Activated T-helper 1 cell treated with anti-CD3 and anti-CD28 coated beads, Interleukin-12 subunit alpha, Interleukin-12 subunit beta, Interleukin-2, Interleukin-4 antibody, amounts not matched to agents 30 ng/mL and 10 ng/mL and 1 ng/mL, durations not matched to agents 14 hours and 24 hours and 36 hours (primary cell): ENCODE data around the gene CORO7. TPM values are rescaled to one million over a fixed set of nuclear protein-coding genes. Genes with fewer than 3 reads are reported as not detected.

ENCODE experiments used
- DNase-seq: peaks from one replicate; pipeline ENCODE4 v3.0.0; 2021; ENCODE audit warnings: low spot score
- H3K27ac Mint-ChIP-seq: one replicate; pipeline ENCODE4 v1.8.0; 2021; ENCODE audit warnings: mild to moderate bottlenecking, mixed read lengths
- H3K27me3 Mint-ChIP-seq: one replicate; pipeline ENCODE4 v1.8.0; 2022; ENCODE audit warnings: mild to moderate bottlenecking, moderate library complexity, mixed read lengths; ENCODE audit not compliant: insufficient read depth
- H3K36me3 Mint-ChIP-seq: one replicate; pipeline ENCODE4 v1.8.0; 2021; ENCODE audit warnings: low read depth, mixed read lengths
- H3K4me1 Mint-ChIP-seq: one replicate; pipeline ENCODE4 v1.8.0; 2021; ENCODE audit warnings: low read depth, mixed read lengths
- H3K4me3 Mint-ChIP-seq: one replicate; pipeline ENCODE4 v1.8.0; 2021; ENCODE audit warnings: mild to moderate bottlenecking, moderate library complexity, mixed read lengths
- H3K9me3 Mint-ChIP-seq: one replicate; pipeline ENCODE4 v1.8.0; 2021; ENCODE audit warnings: mixed read lengths
- intact Hi-C: fragments of 100-400 bp; cut with micrococcal nuclease; formaldehyde crosslinking; loops from one replicate; pipeline ENCODE4 v1.15.1; 2024
- total RNA-seq: library from RNA; stranded (reverse); gene quantifications from 2 replicates; pipeline ENCODE4 v1.2.3, GENCODE V29; 2022

CORO7 gene
- total RNA-seq, 1 donor from 2014 or later, result 87.9 TPM

DNA sequence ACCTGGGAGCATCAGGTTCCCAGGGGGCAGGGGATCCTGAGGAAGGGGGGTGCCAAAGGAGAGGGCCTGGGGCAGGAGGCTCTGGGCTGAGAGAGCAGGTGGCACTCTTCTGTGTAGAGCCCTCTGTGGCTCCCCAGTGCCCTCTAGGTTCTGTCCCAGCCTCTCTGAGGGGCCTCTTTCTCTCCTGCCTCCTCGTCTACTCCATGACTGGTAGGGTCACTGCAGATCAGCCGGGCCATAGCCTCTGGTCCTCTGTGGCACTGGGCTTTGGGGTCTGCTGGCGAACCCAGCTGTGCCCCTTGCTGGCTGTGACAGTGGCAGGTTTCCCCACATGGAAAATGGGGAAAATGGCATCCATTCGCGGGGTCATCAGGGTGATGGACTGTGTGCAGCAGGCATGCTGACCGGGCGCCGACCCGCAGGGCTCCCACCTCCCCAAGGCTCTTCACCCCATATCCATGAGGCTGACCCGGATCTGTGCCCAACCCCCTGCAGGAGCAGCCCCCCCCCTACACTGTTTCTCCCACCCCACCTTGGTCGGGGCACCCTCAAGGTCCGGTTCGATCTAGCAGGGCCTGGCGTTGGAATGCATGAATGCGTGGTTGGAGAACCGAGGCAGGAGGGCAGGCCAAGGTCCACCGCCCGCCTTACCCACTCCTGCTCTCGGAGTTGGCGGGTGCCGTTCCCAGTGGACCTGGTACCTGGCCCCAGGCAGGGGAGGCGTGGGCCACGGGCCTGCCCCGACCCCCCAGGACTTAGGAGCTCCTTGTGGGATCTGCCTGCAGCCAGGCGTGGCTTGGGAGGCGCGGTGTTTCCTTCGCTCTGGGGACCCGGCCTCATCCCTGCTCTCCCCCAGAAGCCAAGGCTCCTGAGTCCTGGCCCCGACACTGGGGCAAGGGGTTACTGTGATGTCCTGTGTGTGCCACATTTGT, 94.0 kb downstream of the CORO7 start:
- H3K9me3 Mint-ChIP-seq, result no peaks in the 10 kb centered on the region
- intact Hi-C loops, result no loop called here
- H3K27me3 Mint-ChIP-seq, result peaks cover 7% of the 10 kb centered on the region
- no peak overlapping the region for H3K4me3 Mint-ChIP-seq
- H3K36me3 Mint-ChIP-seq, result no peaks in the 10 kb centered on the region
- H3K4me1 Mint-ChIP-seq, result peaks cover 7% of the 10 kb centered on the region
- H3K27ac Mint-ChIP-seq, result no peak overlapping the region
- no peak for DNase-seq

DNA sequence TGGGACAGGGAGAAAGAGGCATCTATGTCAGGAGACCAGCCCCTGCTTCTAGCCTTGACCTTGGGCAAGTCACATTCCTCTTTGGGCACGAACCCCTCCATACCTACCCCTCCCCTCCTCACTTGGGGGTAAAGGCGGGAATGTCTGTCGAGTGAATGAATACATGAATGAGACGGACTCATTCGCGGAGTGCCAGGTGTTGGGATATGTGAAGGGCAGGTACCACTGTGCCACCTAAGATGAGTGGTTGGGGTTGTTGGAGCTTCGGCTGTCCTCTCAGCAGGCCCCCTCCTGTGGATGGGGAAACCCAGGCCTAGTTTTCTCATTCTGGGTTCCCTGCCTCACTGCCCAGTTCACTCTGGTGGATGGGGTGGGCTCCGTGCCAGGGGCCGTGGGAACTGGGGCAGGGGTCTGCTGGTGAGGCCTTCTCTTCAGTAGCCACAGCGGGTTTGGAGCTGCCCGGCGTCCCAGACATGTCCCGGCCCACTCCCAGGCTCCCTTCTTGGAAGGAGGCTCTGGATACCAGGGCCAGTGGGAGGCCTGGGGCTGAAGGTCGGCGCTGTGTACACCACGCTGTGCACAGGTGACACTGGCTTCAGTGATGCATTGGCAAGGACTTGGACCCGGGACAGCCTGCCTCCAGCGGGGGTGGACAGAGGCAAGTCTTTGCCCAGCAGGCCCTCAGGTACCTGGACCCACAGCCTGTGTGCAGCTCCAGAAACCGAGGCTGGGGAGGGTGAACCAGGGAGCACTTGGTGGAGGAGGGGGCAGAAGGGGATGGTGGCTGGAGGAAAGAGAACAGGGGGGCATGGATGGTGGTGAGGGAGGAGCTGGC, 94.9 kb downstream of the CORO7 start:
- H3K4me1 Mint-ChIP-seq, result peaks cover 7% of the 10 kb centered on the region
- no peaks in the 10 kb centered on the region for H3K36me3 Mint-ChIP-seq
- no peak overlapping the region for H3K4me3 Mint-ChIP-seq
- H3K27ac Mint-ChIP-seq, result no peak overlapping the region
- H3K9me3 Mint-ChIP-seq, result no peaks in the 10 kb centered on the region
- intact Hi-C loops, result no loop called here
- peaks cover 4% of the 10 kb centered on the region for H3K27me3 Mint-ChIP-seq
- no peak for DNase-seq

DNA sequence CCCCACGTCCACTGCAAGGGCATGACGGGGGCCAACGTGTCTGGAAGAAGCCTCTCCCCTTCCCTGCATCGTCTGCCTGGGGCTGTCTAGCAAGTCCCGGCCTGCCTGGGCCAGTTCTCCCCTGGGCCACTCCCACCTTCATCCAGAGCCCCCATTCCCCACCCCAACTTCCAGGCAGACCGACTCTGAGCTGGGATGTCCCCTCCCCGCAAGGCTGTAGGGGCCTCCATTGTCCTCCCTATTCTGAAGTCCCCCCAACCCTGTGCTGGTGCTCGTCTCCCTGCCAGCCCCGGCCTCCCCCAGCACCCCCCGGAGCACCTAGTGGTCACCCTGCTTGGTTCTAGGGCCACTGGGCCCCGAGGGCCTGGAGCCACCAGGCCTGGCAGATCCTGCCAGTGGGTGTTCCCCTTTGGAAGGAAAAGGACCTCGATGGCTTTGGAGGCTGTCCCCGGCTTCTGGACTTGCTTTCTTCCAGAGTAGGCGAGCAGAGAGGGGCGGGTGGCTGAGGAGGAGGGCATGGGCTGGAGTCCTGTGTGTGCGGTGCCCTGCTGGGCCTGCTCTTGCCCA, 95.7 kb downstream of the CORO7 start:
- Mint-ChIP-seq H3K9me3 (no peaks in the 10 kb centered on the region), H3K4me1 (peaks cover 7% of the 10 kb centered on the region), H3K27ac (no peak overlapping the region), H3K36me3 (no peaks in the 10 kb centered on the region), H3K27me3 (peaks cover 4% of the 10 kb centered on the region), H3K4me3 (no peak overlapping the region)
- no peak for DNase-seq
- intact Hi-C loops, result no loop called here

DNA sequence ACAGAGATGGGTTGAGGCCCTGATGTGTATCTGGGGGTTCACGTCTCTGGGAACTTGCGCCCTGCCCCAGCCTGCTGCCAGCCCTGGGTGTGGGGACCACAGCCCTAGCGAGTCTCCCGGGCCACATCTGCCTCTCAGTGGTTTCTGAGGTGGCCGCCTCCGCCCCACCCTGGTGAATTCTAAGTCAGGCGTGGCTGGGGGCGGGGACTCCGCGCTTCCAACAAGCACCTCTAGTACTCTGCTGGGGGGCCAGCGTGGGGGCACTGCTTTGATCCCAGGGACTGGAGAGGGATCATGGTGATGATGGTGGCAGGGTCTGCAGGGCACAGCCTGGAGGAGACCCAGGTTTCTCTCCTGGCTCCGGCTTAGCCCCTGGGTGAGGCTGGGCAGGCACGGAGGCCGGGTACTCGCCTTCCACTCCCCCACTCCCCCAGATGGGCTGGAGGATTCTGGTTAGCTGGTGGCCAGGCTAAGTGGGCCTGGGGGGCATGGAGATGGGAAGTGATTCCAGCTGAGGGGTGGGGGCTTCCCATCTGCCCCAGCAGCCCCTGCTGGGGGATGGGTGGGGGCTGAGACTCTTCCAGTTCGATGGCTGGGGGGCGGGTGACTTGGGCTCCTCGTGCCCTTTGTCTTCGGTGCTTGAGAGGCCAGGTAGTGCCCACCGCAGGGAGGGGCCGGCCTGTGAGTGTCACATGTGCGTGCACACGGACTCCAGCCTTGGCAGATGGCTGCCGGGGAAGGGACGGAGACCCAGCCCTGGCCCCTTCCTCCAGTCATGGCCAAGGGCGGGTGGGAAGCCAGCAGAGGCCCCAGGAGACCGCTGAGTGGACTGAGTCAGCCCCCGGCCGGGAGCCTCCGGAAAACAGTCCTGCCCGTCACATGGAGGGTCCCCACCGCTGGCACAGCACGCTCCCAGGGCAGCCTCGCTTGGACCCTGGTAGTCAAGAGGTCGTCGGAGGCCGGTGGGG, 96.7 kb downstream of the CORO7 start:
- peaks cover 10% of the 10 kb centered on the region for H3K4me1 Mint-ChIP-seq
- peak overlapping the region; percentile 22 for H3K4me3 Mint-ChIP-seq
- H3K27ac Mint-ChIP-seq, result no peak overlapping the region
- H3K27me3 Mint-ChIP-seq, result peaks cover 7% of the 10 kb centered on the region
- no peaks in the 10 kb centered on the region for H3K9me3 Mint-ChIP-seq
- H3K36me3 Mint-ChIP-seq, result no peaks in the 10 kb centered on the region
- DNase-seq, result peak; percentile 32
- intact Hi-C loops, result no loop called here

DNA sequence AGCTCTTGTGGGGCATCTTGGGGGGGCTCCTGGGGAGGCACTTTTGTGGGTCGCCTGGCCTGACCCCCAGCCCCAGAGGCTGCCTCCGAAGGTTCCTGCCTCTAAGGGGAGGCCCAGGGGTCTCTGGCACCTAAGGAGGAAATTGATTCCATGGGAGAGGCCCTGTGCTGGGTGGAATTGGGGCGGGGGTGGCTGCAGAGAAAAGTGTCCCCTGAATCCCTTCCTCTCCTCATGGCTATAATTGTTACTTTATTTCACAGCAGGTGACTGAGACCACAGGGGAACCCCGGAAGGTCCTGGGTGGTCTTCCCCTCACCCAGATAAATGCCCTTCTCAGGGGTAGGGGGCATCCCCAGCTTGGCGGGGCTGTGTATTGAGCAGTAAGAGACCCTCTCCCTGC, 97.4 kb downstream of the CORO7 start:
- no peaks in the 10 kb centered on the region for H3K9me3 Mint-ChIP-seq
- intact Hi-C loops, result no loop called here
- peak overlapping the region; percentile 22 for H3K4me3 Mint-ChIP-seq
- H3K36me3 Mint-ChIP-seq, result peaks cover 4% of the 10 kb centered on the region
- no peak overlapping the region for H3K27ac Mint-ChIP-seq
- H3K4me1 Mint-ChIP-seq, result peaks cover 18% of the 10 kb centered on the region
- no peak for DNase-seq
- H3K27me3 Mint-ChIP-seq, result peaks cover 15% of the 10 kb centered on the region

DNA sequence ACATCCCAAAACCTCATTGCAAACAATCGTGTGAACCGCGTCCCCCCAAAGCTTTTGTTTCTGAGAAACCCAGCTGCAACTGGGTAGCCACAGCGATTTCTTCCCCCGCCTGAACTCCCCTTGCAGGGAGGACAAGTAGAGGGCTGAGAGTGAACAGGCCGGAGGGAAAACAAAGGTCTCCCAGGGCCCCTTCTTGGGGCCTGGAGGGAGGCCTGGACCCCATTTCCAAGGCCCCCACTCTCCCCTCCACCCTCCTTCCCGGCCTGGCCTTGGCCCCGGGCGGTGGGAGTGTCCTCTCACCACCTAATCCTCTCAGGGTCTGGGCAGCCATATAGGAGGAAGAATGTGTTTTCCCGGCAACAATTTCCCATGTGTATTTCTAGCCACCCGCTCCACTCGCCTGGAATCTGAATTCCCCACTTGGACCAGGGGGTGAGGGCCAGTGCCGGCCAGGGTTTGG, 97.9 kb downstream of the CORO7 start:
- H3K27ac Mint-ChIP-seq, result no peak overlapping the region
- peaks cover 18% of the 10 kb centered on the region for H3K4me1 Mint-ChIP-seq
- peaks cover 4% of the 10 kb centered on the region for H3K36me3 Mint-ChIP-seq
- intact Hi-C loops, result no loop called here
- H3K27me3 Mint-ChIP-seq, result peaks cover 15% of the 10 kb centered on the region
- H3K9me3 Mint-ChIP-seq, result no peaks in the 10 kb centered on the region
- H3K4me3 Mint-ChIP-seq, result no peak overlapping the region
- DNase-seq, result no peak

DNA sequence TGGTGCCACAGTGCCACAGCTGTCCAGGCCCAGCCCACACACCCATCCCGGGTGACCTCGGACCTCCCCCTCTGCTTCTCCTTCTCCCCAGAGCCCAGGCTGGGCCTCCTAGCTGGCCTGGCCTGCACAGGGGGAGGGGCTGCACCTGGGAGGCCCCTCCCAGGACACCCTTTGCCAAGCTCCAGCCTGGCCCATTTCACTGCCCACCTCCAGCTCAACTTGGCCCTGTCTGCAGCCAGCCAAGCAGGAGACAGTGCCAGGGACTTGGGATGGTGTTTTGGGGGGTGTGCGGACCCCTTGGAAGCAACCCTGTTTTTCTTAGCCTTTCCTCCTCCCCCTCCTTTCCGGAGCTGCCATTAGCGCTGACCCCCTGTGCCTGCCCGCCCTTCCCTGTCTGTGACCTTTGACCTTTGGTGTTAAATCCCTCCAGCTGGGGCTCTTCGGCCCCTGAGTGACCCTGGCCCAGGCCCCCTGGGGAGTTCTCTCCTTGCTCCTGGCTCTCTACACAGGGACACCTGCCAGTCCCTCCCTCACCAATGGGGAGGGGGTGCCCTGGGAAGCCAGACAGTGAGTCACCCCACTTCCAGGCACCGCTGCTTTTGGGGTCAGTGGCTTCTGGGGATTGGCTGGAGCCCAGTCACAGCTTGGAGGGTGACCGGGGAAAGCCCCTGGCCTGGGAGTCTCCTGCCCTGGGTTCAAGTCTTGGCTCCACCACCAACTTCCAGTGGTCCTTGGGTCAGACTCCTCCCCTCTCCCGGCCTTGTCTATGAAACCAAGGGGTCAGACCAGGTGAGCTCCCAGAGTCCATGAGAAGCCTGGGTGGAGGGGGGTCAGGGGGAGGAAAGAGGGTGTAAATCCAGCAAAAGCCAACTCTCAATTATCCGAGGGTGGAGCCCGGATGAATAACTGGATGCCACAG, 98.6 kb downstream of the CORO7 start:
- DNase-seq, result no peak
- Mint-ChIP-seq H3K27ac (no peak overlapping the region), H3K36me3 (peaks cover 4% of the 10 kb centered on the region), H3K4me1 (peaks cover 18% of the 10 kb centered on the region), H3K27me3 (peaks cover 16% of the 10 kb centered on the region), H3K4me3 (peak overlapping the region; percentile 58), H3K9me3 (no peaks in the 10 kb centered on the region)
- intact Hi-C loops, result no loop called here

DNA sequence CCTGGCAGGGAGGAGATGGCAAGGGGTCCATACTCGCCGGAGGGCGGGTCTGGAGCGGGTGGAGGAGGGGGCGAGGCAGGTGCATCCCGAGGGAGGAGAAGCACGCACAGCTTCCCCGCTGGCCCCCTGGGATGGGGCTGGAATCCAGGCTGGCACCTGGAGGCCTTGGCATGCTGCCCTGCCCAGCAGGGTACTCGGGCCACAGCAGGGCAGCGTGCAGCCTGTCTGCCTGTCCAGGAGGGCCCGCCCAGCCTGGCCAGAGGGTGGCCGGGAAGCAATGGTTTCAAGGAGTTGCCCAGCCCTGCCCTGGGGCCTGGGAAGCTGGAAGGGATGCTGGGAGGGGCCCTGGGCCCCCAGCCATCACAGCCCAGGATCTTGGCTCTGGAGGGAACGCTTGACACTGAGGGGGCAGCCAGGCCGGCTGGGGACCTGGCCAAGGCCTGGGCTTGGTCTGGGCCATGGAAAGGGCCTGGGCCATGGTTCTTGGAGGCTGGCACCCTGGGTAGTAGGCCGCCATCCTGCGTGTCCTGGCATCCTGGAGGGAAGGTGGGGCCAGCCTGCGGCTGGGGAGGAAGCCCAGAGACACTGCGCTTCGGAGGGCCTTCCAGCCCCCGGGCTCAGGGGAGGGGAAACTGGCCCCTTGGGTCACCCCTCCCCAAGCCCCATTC, 99.4 kb downstream of the CORO7 start:
- Mint-ChIP-seq H3K4me1 (peaks cover 18% of the 10 kb centered on the region), H3K27ac (no peak overlapping the region), H3K9me3 (no peaks in the 10 kb centered on the region), H3K36me3 (peaks cover 4% of the 10 kb centered on the region), H3K27me3 (peaks cover 19% of the 10 kb centered on the region), H3K4me3 (peak overlapping the region; percentile 19)
- DNase-seq, result no peak
- intact Hi-C loops, result no loop called here

DNA sequence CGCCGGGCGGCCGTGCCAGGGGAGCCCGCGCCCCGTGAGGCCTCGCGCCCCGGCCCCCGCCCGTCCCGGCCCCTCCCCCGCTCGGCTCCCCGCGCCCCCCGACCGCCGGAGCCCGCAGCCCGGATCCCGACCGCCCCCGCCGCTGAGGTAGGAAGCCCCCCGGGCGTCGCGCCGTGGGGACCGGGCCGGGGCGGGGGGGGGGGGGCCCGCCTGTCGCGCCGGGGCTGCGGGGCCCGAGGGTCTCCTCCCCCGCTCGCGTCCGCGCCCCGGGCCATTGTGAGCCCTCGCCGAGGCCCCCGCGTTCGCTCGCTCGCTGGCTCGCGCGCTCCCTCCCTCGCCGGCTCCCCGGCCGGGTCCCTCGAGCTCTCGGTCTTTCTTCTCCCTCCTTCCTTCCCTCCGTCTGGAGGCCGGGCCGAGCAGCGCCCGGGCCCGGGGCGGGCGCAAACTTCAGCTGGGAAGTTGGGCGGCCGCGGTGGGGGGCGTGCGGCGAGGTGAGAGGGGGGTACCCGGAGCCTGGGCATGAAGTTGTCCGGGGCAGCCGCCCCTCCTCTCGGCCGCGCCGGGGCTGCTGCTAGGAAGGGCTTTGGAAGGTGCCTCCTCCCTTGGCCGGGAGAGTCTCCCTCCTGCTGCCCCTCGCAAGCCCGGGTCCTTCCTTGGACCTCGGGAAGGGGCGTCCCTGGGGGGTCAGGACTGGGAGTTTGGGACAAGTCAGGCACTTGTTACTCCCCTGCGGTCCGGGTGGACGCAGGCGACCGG, 100.1 kb downstream of the CORO7 start:
- DNase-seq, result no peak
- intact Hi-C loops, result no loop called here
- peaks cover 20% of the 10 kb centered on the region for H3K27me3 Mint-ChIP-seq
- H3K27ac Mint-ChIP-seq, result no peak overlapping the region
- H3K9me3 Mint-ChIP-seq, result no peaks in the 10 kb centered on the region
- peaks cover 18% of the 10 kb centered on the region for H3K4me1 Mint-ChIP-seq
- peaks cover 4% of the 10 kb centered on the region for H3K36me3 Mint-ChIP-seq
- H3K4me3 Mint-ChIP-seq, result peak overlapping the region; percentile 19

DNA sequence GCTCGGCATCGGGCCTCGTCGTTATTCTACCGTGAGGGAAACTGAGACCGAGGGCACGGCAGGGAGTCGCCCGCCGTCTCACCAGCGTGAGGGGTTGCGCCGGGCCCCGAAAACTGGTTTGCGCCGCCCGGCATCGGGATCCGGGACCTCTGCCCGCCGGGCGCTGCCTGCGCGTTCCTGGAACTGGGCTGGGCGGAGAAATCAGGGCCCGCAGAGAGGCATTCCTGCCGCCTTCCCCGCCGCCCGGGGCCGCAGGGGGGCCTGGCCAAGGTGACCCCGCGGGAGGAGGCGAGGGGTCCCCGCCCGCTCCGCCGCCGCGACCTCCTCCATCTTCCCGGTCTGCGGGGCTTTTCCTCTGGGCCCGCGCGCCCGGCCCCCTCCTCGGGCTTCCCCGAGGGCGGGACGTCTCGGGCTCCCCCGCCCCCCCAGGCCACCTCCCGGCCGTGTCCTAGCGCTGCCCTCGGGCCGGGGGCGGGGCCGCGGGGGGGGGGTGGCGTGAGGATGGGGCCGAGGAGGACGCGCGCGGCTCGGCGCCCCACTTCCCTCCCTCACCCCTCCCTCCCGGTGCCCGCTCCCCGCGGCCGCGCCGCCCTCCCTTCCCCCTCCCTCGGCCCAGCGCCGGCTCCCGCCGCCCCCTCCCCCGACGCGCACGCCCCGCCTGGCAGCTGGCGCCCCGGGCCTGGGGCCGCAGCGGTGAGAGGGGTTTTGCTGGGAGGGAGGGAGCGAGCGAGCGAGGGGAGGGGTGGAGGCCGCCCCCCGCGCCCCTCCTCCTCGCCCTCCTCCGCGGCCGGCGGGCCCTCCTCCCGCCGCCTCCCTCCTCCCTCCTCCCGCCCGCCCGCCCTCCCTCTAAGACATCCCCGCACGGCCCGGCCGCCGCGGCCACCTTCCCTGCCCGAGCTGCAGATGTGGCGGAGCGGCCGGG, 100.9 kb downstream of the CORO7 start, which contains the start of gene GLIS2:
TSS of gene GLIS2 (plus strand) at position 882 of the 922 bp plus-strand sequence. CDS start 16,214 bp downstream, outside the sequence.
- Mint-ChIP-seq H3K36me3 (peaks cover 4% of the 10 kb centered on the region), H3K4me3 (peak within 1 kb of the TSS; percentile 92), H3K9me3 (no peaks in the 10 kb centered on the region), H3K4me1 (peaks cover 18% of the 10 kb centered on the region), H3K27me3 (peaks cover 25% of the 10 kb centered on the region), H3K27ac (peak within 1 kb of the TSS; percentile 87)
- intact Hi-C loops, result loop anchor here (1.0 kb wide), 1 partner anchor 8 kb away; no protein-coding TSS in a partner anchor
- DNase-seq, result no peak
